HepG2 (cell line): ENCODE data around the gene RDH11. TPM values are rescaled to one million over a fixed set of nuclear protein-coding genes. Genes with fewer than 3 reads are reported as not detected.

Source experiments
- AGO1 ChIP-seq: fragments of 200-400 bp; formaldehyde crosslinking; IDR thresholded peaks from 2 replicates; pipeline ENCODE4 v1.6.1; 2017; ENCODE audit warnings: mild to moderate bottlenecking, low read depth, low read length, moderate library complexity; ENCODE audit not compliant: poor library complexity, severe bottlenecking
- BCL6 ChIP-seq: IDR thresholded peaks from 2 replicates; pipeline ENCODE4 v1.6.1; 2016; ENCODE audit warnings: missing genetic modification reagents, missing compliant biosample characterization
- CERS6 ChIP-seq: sonication (generic); formaldehyde crosslinking; IDR thresholded peaks from 2 replicates; pipeline ENCODE4 v1.5.0; 2020; ENCODE audit warnings: missing genetic modification reagents
- ELF1 ChIP-seq: sonication (generic); formaldehyde crosslinking; IDR thresholded peaks from 2 replicates; pipeline ENCODE4 v1.4.0; 2020; ENCODE audit warnings: missing genetic modification reagents
- EP300 ChIP-seq, 3 experiments: sonication (generic) in 1 of 3; formaldehyde crosslinking in 1 of 3; IDR thresholded peaks; 2 replicates each; pipeline versions ENCODE4 v1.5.1 to v1.6.1; 2011 to 2020; ENCODE audit warnings: low read depth in 2 of 3, low read length in 2 of 3, borderline replicate concordance in 1 of 3, improper control_type of control experiment in 1 of 3, mild to moderate bottlenecking in 1 of 3, missing genetic modification reagents in 1 of 3, moderate library complexity in 1 of 3
- GABPB1 ChIP-seq: IDR thresholded peaks from 2 replicates; pipeline ENCODE4 v1.6.1; 2016; ENCODE audit warnings: mild to moderate bottlenecking, missing genetic modification reagents, moderate library complexity, missing compliant biosample characterization
- HIC2 ChIP-seq: sonication (generic); formaldehyde crosslinking; IDR thresholded peaks from 2 replicates; pipeline ENCODE4 v1.9.0; 2022; ENCODE audit warnings: low read depth, missing genetic modification reagents
- HMG20B ChIP-seq: conservative IDR thresholded peaks from 2 replicates; pipeline ENCODE4 v1.6.1; 2016; ENCODE audit warnings: missing genetic modification reagents, missing compliant biosample characterization
- IKZF5 ChIP-seq: IDR thresholded peaks from 2 replicates; pipeline ENCODE4 v1.6.1; 2018; ENCODE audit warnings: missing genetic modification reagents, mild to moderate bottlenecking, missing compliant biosample characterization
- JUND ChIP-seq: sonication (generic); formaldehyde crosslinking; IDR thresholded peaks from 2 replicates; pipeline ENCODE4 v1.8.0; 2022; ENCODE audit warnings: mild to moderate bottlenecking, missing genetic modification reagents
- KAT7 ChIP-seq: IDR thresholded peaks from 2 replicates; pipeline ENCODE4 v1.6.1; 2018; ENCODE audit warnings: borderline replicate concordance, missing compliant biosample characterization
- MNT ChIP-seq: fragments of 450-650 bp; IDR thresholded peaks from 2 replicates; pipeline ENCODE4 v1.6.1; 2016
- PRDM4 ChIP-seq: sonication (generic); formaldehyde crosslinking; IDR thresholded peaks from 2 replicates; pipeline ENCODE4 v1.9.0; 2021; ENCODE audit warnings: missing genetic modification reagents, borderline replicate concordance
- SRSF1 ChIP-seq: fragments of 200-400 bp; formaldehyde crosslinking; optimal IDR thresholded peaks from 2 replicates; pipeline ENCODE3; 2017; ENCODE audit warnings: mild to moderate bottlenecking, low read depth, low read length, moderate library complexity
- ZEB1 ChIP-seq: IDR thresholded peaks from 2 replicates; pipeline ENCODE4 v1.6.1; 2012; ENCODE audit warnings: mild to moderate bottlenecking, low read depth, inconsistent platforms; ENCODE audit not compliant: insufficient replicate concordance
- ZNF143 ChIP-seq: sonication (generic); formaldehyde crosslinking; IDR thresholded peaks from 2 replicates; pipeline ENCODE4 v1.4.0; 2020; ENCODE audit warnings: missing genetic modification reagents
- ZNF598 ChIP-seq: sonication (generic); formaldehyde crosslinking; IDR thresholded peaks from 2 replicates; pipeline ENCODE4 v1.5.1; 2020; ENCODE audit warnings: mild to moderate bottlenecking, missing genetic modification reagents, borderline replicate concordance
- ZNF616 ChIP-seq: sonication (generic); formaldehyde crosslinking; IDR thresholded peaks from 2 replicates; pipeline ENCODE4 v1.5.0; 2020; ENCODE audit warnings: low read depth, mild to moderate bottlenecking, missing genetic modification reagents
- polyA plus RNA-seq, 8 experiments: library from polyadenylated mRNA; depleted of rRNA in 3 of 8; stranded (reverse) in 7 of 8; unstranded in 1 of 8; fragments of >200 nt; fragmentation: Illumina TruSeq in 4 of 8; extraction: Trizol in 4 of 8; gene quantifications; 2 replicates each; pipeline versions ENCODE4 v1.2.1 to v1.2.3, GENCODE V29; 2011 to 2016; ENCODE audit warnings: low read depth in 4 of 8, missing spikeins in 1 of 8, mixed read lengths in 1 of 8; ENCODE audit not compliant: insufficient read depth in 1 of 8
- total RNA-seq, 5 experiments: library from RNA; depleted of rRNA; stranded (reverse); fragments of >200 nt; fragmentation: Illumina TruSeq; extraction: Trizol; gene quantifications; 2 replicates each; pipeline ENCODE4 v1.2.3, GENCODE V29; 2016; ENCODE audit warnings: low read depth in 1 of 5

RDH11 gene
- total and polyA plus RNA-seq, 2 of the 13 experiments (the other 11 are each of a cell fraction or from before 2014, with no cell fraction given), result 106 to 131 TPM

GRCh38 chr14:67729072-67729885, 33.7 kb upstream of the RDH11 start (continued):
- TF ChIP-seq HMG20B (CRISPR knock-in tag) (no peak), ELF1 (0 out of 2 replicates have a peak, but pooled peaks have one; percentile 13), BCL6 (CRISPR knock-in tag) (peak; percentile 7; the same call in 1 of the 2 replicates), CERS6 (CRISPR knock-in tag) (no peak), ZNF598 (CRISPR knock-in tag) (peak; percentile 78; the same call in 1 of the 2 replicates), GABPB1 (peak; percentile 61), ZNF143 (CRISPR knock-in tag) (peak; percentile 51; the same call in 1 of the 2 replicates), ZEB1 (peak; percentile 25), SRSF1 (peak; percentile 49), MNT (no peak), ZNF616 (CRISPR knock-in tag) (0 out of 2 replicates have a peak, but pooled peaks have one; percentile 29), KAT7 (CRISPR knock-in tag) (0 out of 2 replicates have a peak, but pooled peaks have one; percentile 67), IKZF5 (0 out of 2 replicates have a peak, but pooled peaks have one; percentile 23), HIC2 (CRISPR knock-in tag) (peak; percentile 37; the same call in 1 of the 2 replicates), PRDM4 (CRISPR knock-in tag) (no peak), AGO1 (no peak), JUND (peak; percentile 54), EP300 (IDR thresholded peaks at IDR 0.05; ENCODE audit: low read depth in 2 of 2, low read length in 2 of 2) (no peak; a peak in 1 of 4 replicates), EP300 (CRISPR knock-in tag; IDR thresholded peaks at IDR 0.05; ENCODE audit: borderline replicate concordance) (peak; percentile 36; the same call in 1 of the 2 replicates)
